PC-9 (cell line): ENCODE results near the gene ZNF581. TPM values are rescaled to one million over a fixed set of nuclear protein-coding genes. Genes with fewer than 3 reads are reported as not detected.

ENCODE experiments used
- BruUV-seq: library from RNA; stranded (reverse); fragments of 400-500 nt; replicated peaks from 2 replicates; lab custom pipeline; 2021; lab: Mats Ljungman, UMichigan
- CTCF ChIA-PET: fragments of 300-600 bp; sonication (Branson Sonifier 250); formaldehyde crosslinking; loops from one replicate; lab custom pipeline; 2022; ENCODE audit warnings: antibody characterized with exemption; lab: Charles Lee
- POLR2A ChIA-PET: fragments of 300-600 bp; sonication (Branson Sonifier 250); formaldehyde crosslinking; loops from one replicate; lab custom pipeline; 2022; ENCODE audit warnings: antibody characterized with exemption; ENCODE audit not compliant: unreplicated experiment; lab: Charles Lee
- DNase-seq, 2 experiments: peaks; one replicate each; pipeline versions ENCODE4 v3.0.0 to v3.0.0-alpha.2; 2015 to 2022; ENCODE audit warnings: mixed read lengths in 1 of 2
- H2AFZ ChIP-seq: fragments of 200-600 bp; sonication (generic); 2 replicates; pipeline ENCODE4 v1.8.1; 2017; ENCODE audit warnings: antibody characterized with exemption
- H3F3A ChIP-seq: fragments of 200-600 bp; sonication (generic); 2 replicates; pipeline ENCODE4 v1.8.1; 2017; ENCODE audit warnings: antibody characterized with exemption, mild to moderate bottlenecking, low read depth; ENCODE audit not compliant: insufficient read depth
- H3K27ac ChIP-seq: fragments of 200-600 bp; sonication (generic); 2 replicates; pipeline ENCODE4 v1.6.1; 2016; ENCODE audit warnings: mixed run types
- H3K27me3 ChIP-seq: fragments of 200-600 bp; sonication (generic); 2 replicates; pipeline ENCODE4 v1.6.1; 2016; ENCODE audit warnings: low read depth, mixed run types; ENCODE audit not compliant: insufficient read depth
- H3K36me3 ChIP-seq: fragments of 200-600 bp; sonication (generic); 2 replicates; pipeline ENCODE4 v1.6.1; 2016; ENCODE audit warnings: low read depth, mixed run types
- H3K4me1 ChIP-seq: fragments of 200-600 bp; sonication (generic); replicated peaks from 2 replicates; pipeline ENCODE4 v1.6.1; 2016; ENCODE audit warnings: mixed run types; ENCODE audit not compliant: insufficient read depth
- H3K4me2 ChIP-seq: fragments of 200-600 bp; sonication (generic); 2 replicates; pipeline ENCODE4 v1.6.1; 2017; ENCODE audit warnings: mixed run types
- H3K4me3 ChIP-seq: fragments of 200-600 bp; sonication (generic); 2 replicates; pipeline ENCODE4 v1.6.1; 2016; ENCODE audit warnings: mixed run types
- H3K79me2 ChIP-seq: fragments of 200-600 bp; sonication (generic); 2 replicates; pipeline ENCODE4 v1.6.1; 2017; ENCODE audit warnings: low read depth, mixed run types
- H3K9me2 ChIP-seq: fragments of 200-600 bp; sonication (generic); 2 replicates; pipeline ENCODE4 v1.8.1; 2017; ENCODE audit warnings: mild to moderate bottlenecking; ENCODE audit not compliant: insufficient read depth
- H3K9me3 ChIP-seq: fragments of 200-600 bp; sonication (generic); 2 replicates; pipeline ENCODE4 v1.8.1; 2016; ENCODE audit warnings: low read depth; ENCODE audit not compliant: insufficient read depth
- H4K20me1 ChIP-seq: fragments of 200-600 bp; sonication (generic); 2 replicates; pipeline ENCODE4 v1.8.1; 2017; ENCODE audit not compliant: insufficient read depth
- CTCF ChIP-seq: fragments of 200-600 bp; sonication (generic); conservative IDR thresholded peaks from 2 replicates; pipeline ENCODE4 v1.6.1; 2017; ENCODE audit warnings: mixed run types, antibody characterized with exemption, mild to moderate bottlenecking, moderate library complexity
- EZH2 ChIP-seq: fragments of 200-600 bp; sonication (generic); IDR thresholded peaks from 2 replicates; pipeline ENCODE4 v1.8.0; 2017; ENCODE audit warnings: antibody characterized with exemption, low read depth
- intact Hi-C: fragments of 100-400 bp; cut with micrococcal nuclease; formaldehyde crosslinking; loops from one replicate; pipeline ENCODE4 v1.10.0; 2022; ENCODE audit not compliant: unreplicated experiment
- total RNA-seq: library from RNA; stranded (reverse); gene quantifications from 2 replicates; pipeline ENCODE4 v1.2.3, GENCODE V29; 2021

ZNF581 gene
- total RNA-seq, 1 experiment from 2014 or later, result 53.5 TPM

DNA sequence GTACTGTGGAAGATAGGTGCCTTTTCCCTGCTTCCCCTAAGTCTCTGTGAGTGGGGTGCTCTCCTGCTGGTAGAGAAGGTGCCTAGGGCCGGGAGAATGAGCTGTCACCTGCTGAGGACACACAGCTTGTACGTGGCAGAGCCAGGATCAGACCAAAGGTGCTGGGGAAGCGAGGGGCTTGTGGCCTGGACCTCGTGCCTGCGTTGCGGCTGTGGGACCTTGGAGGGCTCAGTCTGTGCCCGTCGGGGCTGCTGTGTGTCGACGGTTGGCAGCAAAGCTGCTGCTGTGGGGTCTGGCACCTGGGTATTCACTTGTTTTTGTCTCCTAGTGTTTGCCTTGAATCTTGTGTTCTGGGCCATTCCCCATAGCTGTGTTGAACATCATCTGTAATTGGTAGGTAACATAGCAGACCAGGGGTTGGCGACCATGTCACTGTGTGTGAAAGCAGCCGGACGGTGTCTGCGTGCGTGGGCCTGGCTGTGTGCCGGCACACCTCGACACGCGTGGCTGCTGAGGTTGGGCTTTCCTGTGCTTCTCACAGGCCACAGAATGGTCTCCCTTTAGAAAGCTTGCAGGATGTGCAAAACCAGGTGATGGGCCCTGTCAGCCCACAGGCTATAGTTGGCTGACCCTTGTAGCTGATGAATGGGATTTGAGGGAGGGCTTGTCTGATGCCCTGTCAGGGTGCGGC is 20.5 kb downstream of the ZNF581 start:
- Histone ChIP-seq H3K27me3 (no peaks in the 10 kb centered on the region), H2AFZ (no peak overlapping the region), H3K9me3 (no peaks in the 10 kb centered on the region), H3K79me2 (peaks cover 98% of the 10 kb centered on the region), H3K27ac (no peak overlapping the region), H3K4me1 (peaks cover 30% of the 10 kb centered on the region), H3K36me3 (peaks cover 56% of the 10 kb centered on the region), H3K4me2 (no peak overlapping the region), H3K4me3 (no peak overlapping the region), H3K9me2 (no peaks in the 10 kb centered on the region), H3F3A (peaks cover 69% of the 10 kb centered on the region), H4K20me1 (peaks cover 95% of the 10 kb centered on the region)
- TF ChIP-seq CTCF, result no peak
- no peak for DNase-seq
- intact Hi-C loops, result no loop called here
- no TSS peak for BruUV-seq
- ChIA-PET POLR2A (no interaction called here), CTCF (interaction anchor here (0.6 kb wide), 1 partner anchor 81 kb away, joined by 4 read pairs; no protein-coding TSS in a partner anchor)

- Histone ChIP-seq H3K27ac (peak overlapping the region; percentile 33; the same call in 1 of the 2 replicates), H3F3A (peaks cover 89% of the 10 kb centered on the region), H3K27me3 (no peaks in the 10 kb centered on the region), H3K79me2 (peaks cover 98% of the 10 kb centered on the region), H3K36me3 (peaks cover 58% of the 10 kb centered on the region), H3K4me2 (no peak overlapping the region; the same call in 1 of the 2 replicates), H3K4me3 (no peak overlapping the region), H4K20me1 (peaks cover 93% of the 10 kb centered on the region), H3K9me2 (no peaks in the 10 kb centered on the region), H3K9me3 (no peaks in the 10 kb centered on the region), H2AFZ (no peak overlapping the region), H3K4me1 (peaks cover 48% of the 10 kb centered on the region)
- no peak for DNase-seq
- CTCF ChIA-PET, result no interaction called here
- intact Hi-C loops, result no loop called here
- BruUV-seq, result no TSS peak
- POLR2A ChIA-PET, result interaction anchor here (0.6 kb wide), 2 partner anchors 454 to 1675 kb away, joined by 5 read pairs; partner anchors contain the start of gene CACNG6
- TF ChIP-seq EZH2 (no peak), CTCF (no peak)
Measured at GRCh38 chr19:55666343-55667005, 23.0 kb downstream of the ZNF581 start.

DNA sequence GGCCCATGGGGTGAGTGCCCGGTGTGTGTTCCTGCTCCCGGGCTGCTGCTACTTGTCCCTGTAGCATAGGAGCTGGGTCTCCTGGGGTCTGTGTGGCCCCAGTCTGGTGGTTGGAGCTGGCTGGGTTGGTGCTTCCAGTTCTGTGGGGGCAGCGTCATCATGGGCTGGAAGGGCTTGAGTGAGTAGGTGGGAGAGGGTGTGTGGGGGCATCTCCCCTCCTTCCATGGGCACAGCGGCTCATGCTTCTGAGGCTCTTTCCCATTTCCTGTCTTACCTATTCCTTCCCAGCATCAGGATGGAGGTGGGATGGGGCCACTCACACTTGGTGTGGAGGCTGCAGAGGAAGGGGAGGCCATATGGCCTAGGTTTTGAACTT is 23.5 kb downstream of the ZNF581 start:
- peaks cover 53% of the 10 kb centered on the region for H3K36me3 ChIP-seq
- POLR2A ChIA-PET, result interaction anchor here (0.6 kb wide), 2 partner anchors 454 to 1676 kb away, joined by 5 read pairs; partner anchors contain the start of gene CACNG6
- H3K4me2 ChIP-seq, result peak overlapping the region; percentile 51

More for the DNA sequence above, 23.5 kb downstream of the ZNF581 start:
- no peaks in the 10 kb centered on the region for H3K27me3 ChIP-seq
- H2AFZ ChIP-seq, result no peak overlapping the region
- no peak for DNase-seq
- H3K9me3 ChIP-seq, result no peaks in the 10 kb centered on the region
- peaks cover 93% of the 10 kb centered on the region for H4K20me1 ChIP-seq
- no TSS peak for BruUV-seq
- H3K4me3 ChIP-seq, result no peak overlapping the region
- H3K9me2 ChIP-seq, result no peaks in the 10 kb centered on the region
- H3K4me1 ChIP-seq, result peaks cover 49% of the 10 kb centered on the region
- peaks cover 89% of the 10 kb centered on the region for H3F3A ChIP-seq
- CTCF ChIA-PET, result interaction anchor here (0.6 kb wide), 1 partner anchor 9 kb away, joined by 5 read pairs; no protein-coding TSS in a partner anchor
- intact Hi-C loops, result no loop called here
- H3K79me2 ChIP-seq, result peaks cover 98% of the 10 kb centered on the region
- H3K27ac ChIP-seq, result peak overlapping the region; percentile 33
- TF ChIP-seq EZH2 (no peak), CTCF (no peak)
